Smooth muscle cell of the brain vasculature (primary cell): ENCODE measurements around the gene GNLY.
"Not testable (repeated sequence)": the region's sequence is repeated elsewhere in the genome, so short reads cannot be mapped to it uniquely, and the experiment has no call there.

Source experiments
- DNase-seq: peaks from one replicate; pipeline ENCODE4 v3.0.0-alpha.2; 2012; ENCODE audit warnings: low read depth, low spot score

The GNLY gene

GRCh38 chr2:85694052-85695025 is at the start of gene GNLY:
Gene GNLY (plus strand): TSS chr2:85694358. CDS start chr2:85694419, 61 bp downstream.
- DNase-seq = no peak

GRCh38 chr2:85644909-85645308 is 49.2 kb upstream of the GNLY start:
- no peak for DNase-seq

GRCh38 chr2:85646166-85646565 is 48.0 kb upstream of the GNLY start:
- no peak for DNase-seq

DNA sequence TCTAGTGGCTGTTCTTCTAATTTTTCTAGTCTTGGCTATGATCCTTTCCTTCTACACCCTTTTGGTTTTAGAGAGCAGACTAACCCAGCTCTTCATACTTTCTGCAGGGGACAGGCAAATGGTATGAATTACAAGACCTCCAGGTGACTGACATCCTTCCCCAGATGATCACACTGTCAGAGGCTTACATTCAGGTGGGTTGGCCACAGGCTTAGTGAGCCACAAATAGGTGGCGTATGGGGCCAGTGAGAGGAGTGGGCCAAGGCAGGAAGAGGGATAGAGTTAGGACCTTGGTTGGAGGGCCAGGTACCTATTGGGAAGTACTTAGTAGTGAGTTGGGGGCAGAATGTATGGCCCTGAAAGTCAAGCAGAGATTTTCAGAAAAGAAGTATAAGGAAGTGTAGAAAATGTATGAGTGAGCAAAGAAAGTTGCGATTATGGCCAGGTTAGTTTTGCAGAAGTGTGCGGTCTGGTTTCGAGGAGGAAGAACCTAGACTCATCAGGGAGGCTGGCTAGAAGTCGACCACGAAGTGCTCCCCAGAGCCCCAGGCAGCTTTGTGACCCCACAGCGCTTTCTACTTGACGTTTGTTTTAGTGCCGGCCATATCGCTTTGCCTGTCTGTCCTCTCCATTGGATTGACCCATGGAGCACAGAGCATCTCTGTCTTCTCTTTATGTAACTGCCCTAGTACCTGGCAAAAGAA is 46.2 kb upstream of the GNLY start:
- DNase-seq = no peak

GRCh38 chr2:85648619-85649018 is 45.5 kb upstream of the GNLY start:
- no peak for DNase-seq

DNA sequence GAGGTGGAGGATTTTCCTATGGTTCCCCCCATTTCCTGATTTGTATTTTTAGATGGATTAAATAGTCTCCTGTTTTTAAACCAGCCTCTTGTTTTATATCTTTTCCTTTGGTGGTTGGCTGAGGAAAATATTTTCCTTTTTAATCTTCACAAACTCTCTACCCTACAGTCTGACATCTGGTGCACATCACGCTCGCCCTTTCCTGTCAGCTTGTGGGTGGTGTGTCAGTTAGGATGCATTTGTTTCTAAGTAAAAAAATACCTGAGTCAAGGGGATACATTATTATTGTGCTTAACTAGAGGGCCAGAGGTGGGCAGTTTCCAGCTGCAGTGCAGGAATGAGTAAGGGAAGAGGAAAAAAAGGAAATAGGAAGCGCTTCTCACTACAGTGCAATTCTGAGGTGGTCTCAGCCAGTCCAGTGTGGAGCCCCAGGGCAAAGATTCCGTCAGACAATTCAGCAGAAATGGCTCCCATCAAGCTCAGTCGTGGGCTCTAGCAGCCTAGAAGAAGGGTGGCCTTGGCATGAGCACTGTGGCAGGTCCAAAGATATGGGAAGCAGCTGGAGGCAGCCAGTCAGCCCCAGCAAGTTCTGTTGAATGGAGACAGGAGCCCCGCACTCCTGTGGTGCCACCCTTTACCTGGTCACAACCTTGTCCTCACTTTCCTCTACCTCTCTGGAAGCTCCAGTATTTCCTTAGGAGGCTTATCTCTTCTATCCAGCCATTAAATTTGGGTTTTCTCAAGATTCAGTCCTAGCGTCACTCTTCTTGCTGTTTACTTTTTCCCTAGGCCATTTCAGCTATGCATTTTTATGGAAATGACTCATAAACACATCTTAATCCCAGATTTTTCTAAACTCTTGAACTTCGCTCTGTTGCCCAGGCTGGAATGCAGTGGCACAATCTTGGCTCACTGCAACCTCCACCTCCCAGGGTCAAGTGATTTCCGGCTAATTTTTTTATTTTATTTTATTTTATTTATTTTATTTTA is 44.7 kb upstream of the GNLY start:
- DNase-seq = no peak

- no peak for DNase-seq
These were observed 43.7 kb upstream of the GNLY start for GRCh38 chr2:85650456-85650855.

DNA sequence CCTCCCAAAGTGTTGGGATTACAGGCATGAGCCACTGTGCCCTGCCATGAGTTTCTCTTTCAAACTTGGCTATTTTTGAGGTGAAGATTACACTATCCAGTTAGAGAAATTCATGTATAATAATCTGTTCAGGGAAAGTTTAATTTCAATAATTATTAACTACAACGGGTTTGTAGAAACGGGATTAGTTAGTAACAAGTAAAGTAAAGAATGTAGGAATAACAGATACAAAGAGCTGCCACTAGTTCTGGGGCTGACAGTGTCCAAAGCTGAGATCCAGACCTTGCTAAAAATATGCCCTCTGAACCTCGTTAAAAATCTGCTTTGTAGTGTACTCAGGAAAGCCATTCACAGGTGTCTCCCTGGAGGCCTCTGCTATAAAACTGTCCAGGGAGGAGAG is 43.1 kb upstream of the GNLY start:
- DNase-seq = no peak

DNA sequence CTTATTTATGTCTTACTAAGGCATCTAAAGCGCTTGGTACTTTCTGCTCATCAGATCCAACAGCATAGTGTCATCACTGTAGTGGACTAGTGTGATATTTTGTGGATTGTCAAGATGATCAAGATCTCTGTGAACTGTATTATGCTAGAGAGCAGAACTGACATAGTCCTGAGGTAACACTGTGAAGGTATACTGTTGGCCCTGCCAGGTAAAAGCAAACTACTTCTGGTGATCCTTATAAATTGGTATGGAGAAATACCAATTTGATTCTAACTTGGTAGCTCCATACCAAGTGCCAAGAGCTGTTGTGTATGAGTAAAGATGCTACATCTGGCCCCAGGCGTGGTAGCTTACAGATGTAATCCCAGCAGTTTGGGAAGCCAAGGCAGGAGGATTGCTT is 42.1 kb upstream of the GNLY start:
- no peak for DNase-seq

DNA sequence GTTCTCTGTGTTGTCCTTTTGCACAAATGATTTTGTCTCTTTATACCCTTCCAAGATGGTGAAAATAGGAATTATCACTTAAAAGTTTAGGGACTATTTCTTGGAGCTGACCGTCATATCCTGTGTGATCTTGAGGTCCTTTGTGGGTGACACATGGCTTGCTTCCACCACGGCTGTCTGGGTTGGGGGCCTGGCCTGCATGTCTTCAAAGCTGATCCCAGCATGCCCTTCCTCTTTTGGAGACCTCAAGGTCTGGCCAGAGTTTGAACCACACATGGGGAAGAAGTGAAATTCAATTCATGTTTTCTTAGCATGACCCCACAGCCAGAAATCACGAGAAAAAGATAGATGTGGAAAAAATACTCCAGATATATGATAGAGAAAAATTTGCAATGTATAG is 40.2 kb upstream of the GNLY start:
- DNase-seq = no peak

GRCh38 chr2:85655961-85656417 is 38.2 kb upstream of the GNLY start:
- DNase-seq = no peak

DNA sequence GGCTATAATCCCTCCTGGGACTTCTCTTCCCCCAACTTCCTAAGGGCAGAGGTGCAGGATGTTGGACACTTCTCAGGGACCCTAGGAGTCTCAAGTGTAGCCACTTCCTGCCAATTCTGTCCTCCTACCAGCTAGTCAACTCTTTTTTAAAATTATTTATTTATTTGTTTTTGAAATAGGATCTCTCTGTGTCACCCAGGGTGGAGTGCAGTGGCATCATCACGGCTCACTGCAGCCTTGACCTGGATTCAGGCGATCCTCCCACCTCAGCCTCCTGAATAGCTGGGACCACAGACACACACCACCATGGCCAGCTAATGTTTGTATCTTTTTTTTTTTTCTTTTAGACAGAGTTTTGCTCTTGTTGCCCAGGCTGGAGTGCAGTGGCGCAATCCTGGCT is 37.7 kb upstream of the GNLY start:
- DNase-seq = no peak

DNA sequence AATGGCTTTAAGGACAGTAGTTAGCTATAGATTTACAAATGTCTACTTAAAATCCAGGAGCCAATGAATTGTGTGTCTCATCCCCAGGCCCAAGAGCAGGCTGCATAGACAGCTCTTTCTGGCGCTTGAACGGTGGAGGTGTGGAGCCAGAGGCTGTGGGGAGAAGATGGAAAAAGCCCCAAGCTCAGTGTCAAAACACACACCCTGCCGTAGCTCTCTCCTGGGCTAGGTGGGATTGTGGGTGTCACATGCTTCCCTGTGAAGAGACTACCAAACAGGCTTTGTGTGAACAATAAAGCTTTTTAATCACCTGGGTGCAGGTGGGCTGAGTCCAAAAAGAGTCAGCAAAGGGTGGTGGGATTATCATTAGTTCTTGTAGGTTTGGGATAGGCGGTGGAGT is 36.8 kb upstream of the GNLY start:
- not testable (repeated sequence) for DNase-seq

- no peak for DNase-seq
These were observed 34.7 kb upstream of the GNLY start for GRCh38 chr2:85659324-85659981.

DNA sequence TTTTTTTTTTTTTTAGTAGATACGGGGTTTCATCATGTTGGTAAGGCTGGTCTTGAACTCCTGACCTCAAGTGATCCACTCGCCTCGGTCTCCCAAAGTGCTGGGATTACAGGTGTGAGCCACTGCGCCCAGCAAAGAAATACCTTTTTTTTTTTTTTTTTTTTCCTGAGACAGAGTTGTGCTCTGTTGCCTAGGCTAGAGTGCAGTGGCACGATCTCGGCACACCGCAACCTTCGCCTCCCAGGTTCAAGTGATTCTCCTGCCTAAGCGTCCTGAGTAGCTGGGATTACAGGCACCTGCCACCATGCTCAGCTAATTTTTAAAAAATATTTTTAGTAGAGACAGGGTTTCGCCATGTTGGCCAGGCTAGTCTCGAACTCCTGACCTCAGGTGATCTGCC is 33.9 kb upstream of the GNLY start:
- DNase-seq = not testable (repeated sequence)

DNA sequence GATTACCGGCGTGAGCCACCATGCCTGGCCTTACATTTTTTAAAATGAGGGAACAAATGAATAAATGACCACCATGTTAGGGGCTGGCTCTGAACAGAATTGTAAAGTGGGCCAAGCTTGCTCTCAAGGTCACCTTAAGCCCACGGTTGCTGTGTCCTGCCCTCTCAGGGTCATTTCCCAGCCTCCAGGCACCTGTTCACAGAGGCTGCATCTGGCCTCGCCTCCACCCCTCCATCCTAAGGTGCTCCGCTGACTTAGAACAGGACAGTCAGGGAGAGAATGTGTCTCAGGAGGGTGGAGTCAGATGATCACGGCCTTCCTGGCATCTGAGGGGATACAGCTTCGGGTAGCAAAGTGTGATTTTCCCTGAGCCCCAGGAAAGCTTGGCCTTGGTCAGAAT is 33.4 kb upstream of the GNLY start:
- DNase-seq = no peak

- DNase-seq = no peak
These were observed 32.9 kb upstream of the GNLY start for GRCh38 chr2:85661139-85661858.

GRCh38 chr2:85662899-85663593 is 31.1 kb upstream of the GNLY start:
- no peak for DNase-seq
